MCF 10A (cell line): Measurements from ENCODE around the gene METTL5. TPM values are rescaled to one million over a fixed set of nuclear protein-coding genes. Genes with fewer than 3 reads are reported as not detected.
"Not testable (repeated sequence)": the region's sequence is repeated elsewhere in the genome, so short reads cannot be mapped to it uniquely, and the experiment has no call there.

ENCODE experiments used
- BruUV-seq: library from RNA; stranded (reverse); fragments of 400-500 nt; replicated peaks from 2 replicates; lab custom pipeline; 2021; lab: Mats Ljungman, UMichigan
- CTCF ChIA-PET: fragments of 300-600 bp; sonication (Branson Sonifier 250); formaldehyde crosslinking; extraction: SDS; loops from one replicate; lab custom pipeline; 2021; ENCODE audit warnings: antibody characterized with exemption, inconsistent platforms; lab: Yijun Ruan, JAX
- POLR2A ChIA-PET: fragments of 300-600, 350-650 bp; sonication (Branson Sonifier 250); formaldehyde crosslinking; extraction: SDS; loops from one replicate; lab custom pipeline; 2020; ENCODE audit warnings: antibody characterized with exemption, inconsistent platforms; lab: Yijun Ruan, JAX
- DNase-seq: peaks from one replicate; pipeline ENCODE4 v3.0.0-alpha.2; 2018; ENCODE audit not compliant: unreplicated experiment
- H3K27ac Mint-ChIP-seq: one replicate; pipeline ENCODE4 v1.8.0; 2022; ENCODE audit warnings: mild to moderate bottlenecking, low read depth, mixed read lengths; ENCODE audit not compliant: unreplicated experiment
- H3K27me3 Mint-ChIP-seq: one replicate; pipeline ENCODE4 v1.8.0; 2022; ENCODE audit warnings: mixed read lengths; ENCODE audit not compliant: insufficient read depth, unreplicated experiment
- H3K36me3 Mint-ChIP-seq: one replicate; pipeline ENCODE4 v1.8.0; 2022; ENCODE audit warnings: mild to moderate bottlenecking, moderate library complexity, mixed read lengths; ENCODE audit not compliant: insufficient read depth, unreplicated experiment
- H3K4me1 Mint-ChIP-seq: one replicate; pipeline ENCODE4 v1.8.0; 2022; ENCODE audit warnings: mixed read lengths; ENCODE audit not compliant: insufficient read depth, unreplicated experiment
- H3K4me3 Mint-ChIP-seq: one replicate; pipeline ENCODE4 v1.8.0; 2022; ENCODE audit warnings: mild to moderate bottlenecking, moderate library complexity, mixed read lengths; ENCODE audit not compliant: unreplicated experiment
- H3K9me3 Mint-ChIP-seq: one replicate; pipeline ENCODE4 v1.8.0; 2022; ENCODE audit warnings: mixed read lengths; ENCODE audit not compliant: unreplicated experiment
- intact Hi-C: fragments of 100-400 bp; cut with micrococcal nuclease; formaldehyde crosslinking; loops from 2 replicates; pipeline ENCODE4 v1.14.1; 2022
- total RNA-seq: library from RNA; stranded (reverse); gene quantifications from 2 replicates; pipeline ENCODE4 v1.2.3, GENCODE V29; 2022
- TF ChIP-seq, protein P1 (sequence below): fragments of 200-600 bp; IDR thresholded peaks from one replicate; pipeline ENCODE4 v1.8.0; 2022; ENCODE audit warnings: antibody characterized with exemption, mild to moderate bottlenecking; ENCODE audit not compliant: unreplicated experiment

Gene METTL5
- total RNA-seq, 1 experiment from 2014 or later: 109 TPM

DNA sequence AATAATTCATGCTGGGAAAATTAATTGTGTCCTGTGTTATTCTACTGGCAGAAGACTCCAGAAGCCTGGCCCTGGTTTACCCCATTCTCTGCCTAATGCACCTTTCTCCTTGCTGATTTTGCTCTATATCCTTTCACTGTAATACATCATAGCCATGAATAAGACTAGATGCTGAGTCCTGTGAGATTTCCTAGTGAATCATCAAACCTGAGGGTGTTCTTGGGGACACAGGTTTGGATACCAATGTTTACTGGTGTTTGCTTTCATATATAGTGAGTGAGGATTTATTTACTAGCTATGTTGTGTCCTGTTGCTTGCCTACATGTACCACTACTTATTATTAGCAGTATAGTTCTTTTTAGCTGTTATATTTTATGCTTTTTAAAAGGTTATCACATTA is 6.5 kb downstream of the METTL5 start:
- CTCF ChIA-PET: interaction anchor here (1.0 to 1.5 kb wide), 4 partner anchors 10 to 367 kb away, joined by 3 to 4 read pairs (median 3); no protein-coding TSS in a partner anchor
- TF ChIP-seq, protein P1, sequence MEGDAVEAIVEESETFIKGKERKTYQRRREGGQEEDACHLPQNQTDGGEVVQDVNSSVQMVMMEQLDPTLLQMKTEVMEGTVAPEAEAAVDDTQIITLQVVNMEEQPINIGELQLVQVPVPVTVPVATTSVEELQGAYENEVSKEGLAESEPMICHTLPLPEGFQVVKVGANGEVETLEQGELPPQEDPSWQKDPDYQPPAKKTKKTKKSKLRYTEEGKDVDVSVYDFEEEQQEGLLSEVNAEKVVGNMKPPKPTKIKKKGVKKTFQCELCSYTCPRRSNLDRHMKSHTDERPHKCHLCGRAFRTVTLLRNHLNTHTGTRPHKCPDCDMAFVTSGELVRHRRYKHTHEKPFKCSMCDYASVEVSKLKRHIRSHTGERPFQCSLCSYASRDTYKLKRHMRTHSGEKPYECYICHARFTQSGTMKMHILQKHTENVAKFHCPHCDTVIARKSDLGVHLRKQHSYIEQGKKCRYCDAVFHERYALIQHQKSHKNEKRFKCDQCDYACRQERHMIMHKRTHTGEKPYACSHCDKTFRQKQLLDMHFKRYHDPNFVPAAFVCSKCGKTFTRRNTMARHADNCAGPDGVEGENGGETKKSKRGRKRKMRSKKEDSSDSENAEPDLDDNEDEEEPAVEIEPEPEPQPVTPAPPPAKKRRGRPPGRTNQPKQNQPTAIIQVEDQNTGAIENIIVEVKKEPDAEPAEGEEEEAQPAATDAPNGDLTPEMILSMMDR: no peak
- Mint-ChIP-seq H3K4me1 (peaks cover 27% of the 10 kb centered on the region), H3K4me3 (no peak overlapping the region), H3K27ac (peak overlapping the region; percentile 40), H3K9me3 (no peaks in the 10 kb centered on the region), H3K36me3 (peaks cover 79% of the 10 kb centered on the region), H3K27me3 (no peaks in the 10 kb centered on the region)
- BruUV-seq: no TSS peak
- intact Hi-C loops: no loop called here
- POLR2A ChIA-PET: interaction anchor here (0.6 to 2.5 kb wide), 5 partner anchors 9 to 218 kb away, joined by 3 to 29 read pairs (median 5); partner anchors contain the start of genes SSB and UBR3
- DNase-seq: no peak

DNA sequence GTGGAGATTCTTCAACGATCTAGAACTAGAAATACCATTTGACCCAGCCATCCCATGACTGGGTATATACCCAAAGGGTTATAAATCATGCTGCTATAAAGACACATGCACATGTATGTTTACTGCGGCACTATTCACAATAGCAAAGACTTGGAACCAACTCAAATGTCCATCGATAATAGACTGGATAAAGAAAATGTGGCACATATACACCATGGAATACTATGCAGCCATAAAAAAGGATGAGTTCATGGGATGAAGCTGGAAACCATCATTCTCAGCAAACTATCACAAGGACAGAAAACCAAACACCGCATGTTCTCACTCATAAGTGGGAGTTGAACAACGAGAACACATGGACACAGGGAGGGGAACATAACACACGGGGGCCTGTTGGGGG is 7.3 kb downstream of the METTL5 start:
- CTCF ChIA-PET: not testable (repeated sequence)

DNA sequence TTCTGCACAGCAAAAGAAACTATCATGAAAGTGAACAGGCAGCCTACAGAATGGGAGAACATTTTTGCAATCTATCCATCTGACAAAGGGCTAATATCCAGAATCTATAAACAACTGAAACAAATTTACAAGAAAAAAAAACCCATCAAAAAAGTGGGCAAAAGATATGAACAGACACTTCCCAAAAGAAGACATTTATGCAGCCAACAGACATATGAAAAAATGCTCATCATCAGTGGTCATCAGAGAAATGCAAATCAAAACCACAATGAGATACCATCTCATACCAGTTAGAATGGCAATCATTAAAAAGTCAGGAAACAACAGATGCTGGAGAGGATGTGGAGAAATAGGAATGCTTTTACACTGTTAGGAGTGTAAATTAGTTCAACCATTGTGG is 7.7 kb downstream of the METTL5 start:
- H3K27me3 Mint-ChIP-seq, BruUV-seq, intact Hi-C loops, POLR2A ChIA-PET, H3K9me3 Mint-ChIP-seq, CTCF ChIA-PET, DNase-seq, H3K4me3 Mint-ChIP-seq, H3K27ac Mint-ChIP-seq: not testable (repeated sequence)
- Mint-ChIP-seq H3K4me1 (peaks cover 18% of the 10 kb centered on the region), H3K36me3 (peaks cover 87% of the 10 kb centered on the region)

More for the DNA sequence above, 7.3 kb downstream of the METTL5 start:
- H3K27me3 Mint-ChIP-seq, H3K27ac Mint-ChIP-seq, DNase-seq, BruUV-seq, H3K9me3 Mint-ChIP-seq, H3K4me3 Mint-ChIP-seq, intact Hi-C loops: not testable (repeated sequence)
- H3K36me3 Mint-ChIP-seq: peaks cover 84% of the 10 kb centered on the region
- H3K4me1 Mint-ChIP-seq: peaks cover 22% of the 10 kb centered on the region
- POLR2A ChIA-PET: interaction anchor here (2.2 to 2.5 kb wide), 2 partner anchors 10 to 19 kb away, joined by 10 to 29 read pairs; partner anchors contain the start of genes SSB and UBR3

DNA sequence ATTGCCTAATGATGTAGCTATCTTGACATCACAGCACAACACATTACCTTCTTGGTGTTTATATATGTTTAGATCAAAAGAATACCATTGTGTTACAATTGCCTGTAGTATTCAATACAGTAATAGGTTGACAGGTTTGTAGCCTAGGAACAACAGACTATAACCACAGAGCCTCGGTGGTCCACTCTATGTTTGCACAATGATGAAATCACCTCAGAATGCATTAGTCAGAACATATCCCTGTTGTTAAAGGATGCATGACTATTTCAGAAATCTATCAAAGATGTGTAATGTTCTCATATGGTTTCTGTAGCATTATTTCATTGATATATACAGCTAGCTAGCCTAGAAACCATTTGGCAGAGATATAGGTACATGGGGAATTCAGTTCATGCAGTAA is 8.9 kb downstream of the METTL5 start:
- peaks cover 14% of the 10 kb centered on the region for H3K4me1 Mint-ChIP-seq
- H3K27ac Mint-ChIP-seq: no peak overlapping the region
- no peaks in the 10 kb centered on the region for H3K27me3 Mint-ChIP-seq
- no TSS peak for BruUV-seq
- CTCF ChIA-PET: interaction anchor here (0.6 to 1.9 kb wide), 5 partner anchors 9 to 366 kb away, joined by 3 to 7 read pairs (median 4); partner anchors contain the start of gene METTL5
- TF ChIP-seq, protein P1: no peak
- H3K36me3 Mint-ChIP-seq: peaks cover 87% of the 10 kb centered on the region
- POLR2A ChIA-PET: interaction anchor here (0.6 to 1.8 kb wide), 3 partner anchors 8 to 229 kb away, joined by 3 to 7 read pairs (median 5); partner anchors contain the start of gene METTL5
- no peaks in the 10 kb centered on the region for H3K9me3 Mint-ChIP-seq
- intact Hi-C loops: no loop called here
- peak; percentile 58 for DNase-seq
- no peak overlapping the region for H3K4me3 Mint-ChIP-seq

DNA sequence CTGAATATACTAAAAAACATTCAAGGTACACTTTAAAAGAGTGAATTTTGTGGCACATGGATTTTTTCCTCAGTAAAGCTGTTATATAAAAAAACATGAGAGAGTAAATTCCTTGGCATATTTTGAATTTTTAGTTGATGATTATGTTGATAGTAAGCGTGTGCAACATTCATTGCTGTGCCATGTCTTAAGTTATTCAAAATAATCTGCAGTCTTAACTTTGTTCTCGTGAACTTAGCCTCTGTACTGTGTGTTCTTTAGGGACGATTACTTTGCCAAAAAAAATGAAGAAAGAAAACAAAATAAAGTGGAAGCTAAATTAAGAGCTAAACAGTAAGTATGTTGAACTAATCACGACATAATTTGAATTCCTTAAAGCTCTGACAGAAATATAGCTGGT is 16.5 kb downstream of the METTL5 start:
- no peak overlapping the region for H3K4me3 Mint-ChIP-seq

More for the DNA sequence above, 16.5 kb downstream of the METTL5 start:
- no peaks in the 10 kb centered on the region for H3K9me3 Mint-ChIP-seq
- H3K36me3 Mint-ChIP-seq: peaks cover 91% of the 10 kb centered on the region
- no peak for DNase-seq
- ChIA-PET CTCF (interaction anchor here (0.6 to 1.3 kb wide), 3 partner anchors 16 to 254 kb away, joined by 3 to 6 read pairs (median 3); partner anchors contain the start of gene METTL5), POLR2A (interaction anchor here (0.9 to 1.4 kb wide), 6 partner anchors 8 to 20 kb away, joined by 3 to 6 read pairs (median 3); partner anchors contain the start of genes SSB and UBR3)
- H3K27me3 Mint-ChIP-seq: no peaks in the 10 kb centered on the region
- no peak overlapping the region for H3K27ac Mint-ChIP-seq
- no peaks in the 10 kb centered on the region for H3K4me1 Mint-ChIP-seq
- TF ChIP-seq, protein P1: no peak
- no TSS peak for BruUV-seq
- intact Hi-C loops: no loop called here
